ENCODE measurements around the gene EHHADH.
A peak's percentile ranks its signal among the peaks of the same experiment; 100 is the strongest.
"Not testable (repeated sequence)": the region's sequence is repeated elsewhere in the genome, so short reads cannot be mapped to it uniquely, and the experiment has no call there.

Gene EHHADH

GRCh38 chr3:185253645-185254410 lies at the start of gene EHHADH:
Gene EHHADH (minus strand): TSS chr3:185254049. CDS start chr3:185254022, 27 bp downstream.
- peak; percentile 7 to 47 (median 30) for DNase-seq (ENCODE audit: low read depth in 4 of 4, low spot score in 1 of 4)

- not testable (repeated sequence) for DNase-seq (ENCODE audit: low read depth in 4 of 4, low spot score in 1 of 4)
Observed at GRCh38 chr3:185299918-185300426, 46.1 kb upstream of the EHHADH start.

- DNase-seq (ENCODE audit: low read depth in 4 of 4, low spot score in 1 of 4), result no peak
Observed at GRCh38 chr3:185297867-185298266, 44.0 kb upstream of the EHHADH start.

GRCh38 chr3:185292238-185292637 lies 38.4 kb upstream of the EHHADH start:
- no peak for DNase-seq (ENCODE audit: low read depth in 4 of 4, low spot score in 1 of 4)

GRCh38 chr3:185290266-185290665 lies 36.4 kb upstream of the EHHADH start:
- no peak for DNase-seq (ENCODE audit: low read depth in 4 of 4, low spot score in 1 of 4)

- no peak for DNase-seq (ENCODE audit: low read depth in 4 of 4, low spot score in 1 of 4)
Observed at GRCh38 chr3:185283374-185283935, 29.6 kb upstream of the EHHADH start.

GRCh38 chr3:185282696-185283373 lies 29.0 kb upstream of the EHHADH start:
- peak; percentile 87 to 95 (median 92) for DNase-seq (ENCODE audit: low read depth in 4 of 4, low spot score in 1 of 4)

GRCh38 chr3:185280572-185281365 lies 26.9 kb upstream of the EHHADH start:
- no peak for DNase-seq (ENCODE audit: low read depth in 4 of 4, low spot score in 1 of 4)

GRCh38 chr3:185279587-185280138 lies 25.8 kb upstream of the EHHADH start:
- no peak for DNase-seq (ENCODE audit: low read depth in 4 of 4, low spot score in 1 of 4)

GRCh38 chr3:185276415-185276814 lies 22.6 kb upstream of the EHHADH start:
- no peak for DNase-seq (ENCODE audit: low read depth in 4 of 4, low spot score in 1 of 4)

GRCh38 chr3:185272033-185272432 lies 18.2 kb upstream of the EHHADH start:
- DNase-seq (ENCODE audit: low read depth in 4 of 4, low spot score in 1 of 4), result no peak

- no peak for DNase-seq (ENCODE audit: low read depth in 4 of 4, low spot score in 1 of 4)
Observed at GRCh38 chr3:185270956-185271332, 17.1 kb upstream of the EHHADH start.

- DNase-seq (ENCODE audit: low read depth in 4 of 4, low spot score in 1 of 4), result no peak
Observed at GRCh38 chr3:185270262-185270955, 16.6 kb upstream of the EHHADH start.

- DNase-seq (ENCODE audit: low read depth in 4 of 4, low spot score in 1 of 4), result no peak
Observed at GRCh38 chr3:185268194-185268962, 14.5 kb upstream of the EHHADH start.

GRCh38 chr3:185267193-185267592 lies 13.3 kb upstream of the EHHADH start:
- DNase-seq (ENCODE audit: low read depth in 4 of 4, low spot score in 1 of 4), result no peak

GRCh38 chr3:185264849-185265553 lies 11.2 kb upstream of the EHHADH start:
- no peak for DNase-seq (ENCODE audit: low read depth in 4 of 4, low spot score in 1 of 4)

- no peak for DNase-seq (ENCODE audit: low read depth in 4 of 4, low spot score in 1 of 4)
Observed at GRCh38 chr3:185263423-185263822, 9.6 kb upstream of the EHHADH start.

GRCh38 chr3:185257334-185257733 lies 3.5 kb upstream of the EHHADH start:
- DNase-seq (ENCODE audit: low read depth in 4 of 4, low spot score in 1 of 4), result no peak

- no peak for DNase-seq (ENCODE audit: low read depth in 4 of 4, low spot score in 1 of 4)
Observed at GRCh38 chr3:185254799-185255198, 950 bp upstream of the EHHADH start.

Data from stimulated activated CD4-positive, alpha-beta T cell treated with anti-CD3 and anti-CD28 coated beads, Interleukin-1b, Interleukin-23, amount 100 ng/mL, for 24 hours (primary cell).